Sigmoid colon (tissue), 4 donors: Measurements from ENCODE around the gene KCNH8.

Experiments used
- CTCF ChIP-seq, 4 experiments: fragments of 450-650 bp in 3 of 4; fragments of 200-600 bp in 1 of 4; IDR thresholded peaks; one replicate each; pipeline ENCODE4 v1.5.1; 2016 to 2019; ENCODE audit warnings: antibody characterized with exemption in 4 of 4, mild to moderate bottlenecking in 3 of 4, moderate library complexity in 2 of 4
- EP300 ChIP-seq, 4 donors: sonication (generic); formaldehyde crosslinking; IDR thresholded peaks; one replicate each; pipeline ENCODE4 v1.6.1; 2017; ENCODE audit warnings: antibody characterized with exemption in 4 of 4
- POLR2A ChIP-seq, 2 donors: fragments of 450-650 bp; IDR thresholded peaks; one replicate each; pipeline ENCODE4 v1.6.1; 2016; ENCODE audit warnings: antibody characterized with exemption in 2 of 2, mild to moderate bottlenecking in 2 of 2, moderate library complexity in 2 of 2
- POLR2AphosphoS5 ChIP-seq, 4 donors: sonication (generic); formaldehyde crosslinking; IDR thresholded peaks; one replicate each; pipeline ENCODE4 v1.6.1; 2017; ENCODE audit warnings: antibody characterized with exemption in 4 of 4

DNA sequence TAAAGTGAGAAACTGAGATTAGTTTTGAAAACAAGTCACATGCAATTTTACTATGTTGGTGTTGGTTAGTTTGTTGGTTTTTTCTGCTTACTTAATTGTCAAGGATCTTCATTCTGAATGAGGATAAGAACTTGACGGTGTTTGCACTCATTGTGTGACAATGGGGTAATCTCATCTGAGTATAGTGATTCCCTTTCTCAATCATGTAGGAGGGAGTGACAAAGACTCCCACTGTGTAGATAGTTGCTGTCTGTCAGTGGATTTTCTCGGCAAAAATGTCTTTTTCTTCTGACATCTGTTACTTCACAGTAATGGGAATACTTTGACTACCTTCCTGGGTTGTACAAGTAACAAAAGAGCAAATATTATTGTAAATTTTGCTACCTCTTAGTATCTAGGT is 23.5 kb downstream of the KCNH8 start:
- TF ChIP-seq CTCF (IDR thresholded peaks at IDR 0.05) (no peak), POLR2AphosphoS5 (IDR thresholded peaks at IDR 0.05) (no peak), EP300 (IDR thresholded peaks at IDR 0.05) (no peak), POLR2A (IDR thresholded peaks at IDR 0.05) (no peak)
